SKM-1 (cell line): ENCODE measurements around the gene AKR1C1.
"Not testable (repeated sequence)": the region's sequence is repeated elsewhere in the genome, so short reads cannot be mapped to it uniquely, and the experiment has no call there.

Experiments
- DNase-seq: peaks from one replicate; lab custom pipeline; 2025; ENCODE audit not compliant: unreplicated experiment; lab: John Stamatoyannopoulos, UW

The AKR1C1 gene

GRCh38 chr10:4962876-4963814, at the start of gene AKR1C1:
AKR1C1 (plus strand) TSS chr10:4963415; CDS start chr10:4963445, 30 bp downstream.
- not testable (repeated sequence) for DNase-seq

GRCh38 chr10:4914213-4914850, 48.9 kb upstream of the AKR1C1 start:
- DNase-seq: no peak

GRCh38 chr10:4916086-4916716, 47.0 kb upstream of the AKR1C1 start:
- no peak for DNase-seq

- no peak for DNase-seq
Measured at GRCh38 chr10:4918236-4918635, 45.0 kb upstream of the AKR1C1 start.

GRCh38 chr10:4924482-4924881, 38.7 kb upstream of the AKR1C1 start:
- not testable (repeated sequence) for DNase-seq

- no peak for DNase-seq
Measured at GRCh38 chr10:4926400-4926799, 36.8 kb upstream of the AKR1C1 start.

GRCh38 chr10:4931587-4931986, 31.6 kb upstream of the AKR1C1 start:
- no peak for DNase-seq

- no peak for DNase-seq
Measured at GRCh38 chr10:4934391-4934987, 28.7 kb upstream of the AKR1C1 start.

GRCh38 chr10:4937346-4937745, 25.9 kb upstream of the AKR1C1 start:
- DNase-seq: no peak

GRCh38 chr10:4939224-4940072, 23.8 kb upstream of the AKR1C1 start:
- no peak for DNase-seq

- not testable (repeated sequence) for DNase-seq
Measured at GRCh38 chr10:4940073-4940428, 23.2 kb upstream of the AKR1C1 start.

GRCh38 chr10:4940909-4941308, 22.3 kb upstream of the AKR1C1 start:
- not testable (repeated sequence) for DNase-seq

- no peak for DNase-seq
Measured at GRCh38 chr10:4941540-4942330, 21.5 kb upstream of the AKR1C1 start.

GRCh38 chr10:4942931-4943330, 20.3 kb upstream of the AKR1C1 start:
- DNase-seq: not testable (repeated sequence)

- DNase-seq: not testable (repeated sequence)
Measured at GRCh38 chr10:4943416-4943815, 19.8 kb upstream of the AKR1C1 start.

GRCh38 chr10:4943821-4944220, 19.4 kb upstream of the AKR1C1 start:
- no peak for DNase-seq

GRCh38 chr10:4944841-4945240, 18.4 kb upstream of the AKR1C1 start:
- no peak for DNase-seq

GRCh38 chr10:4945766-4946717, 17.2 kb upstream of the AKR1C1 start:
- DNase-seq: no peak
